BE2C (cell line): ENCODE results near the gene ADCY9.

ENCODE experiments used
- DNase-seq: peaks from one replicate; pipeline ENCODE4 v3.0.0-alpha.2; 2020
- H3K27me3 ChIP-seq: fragments of 250-450 bp; sonication (Bioruptor Pico); 2 replicates; pipeline ENCODE4 v1.5.1; 2020; ENCODE audit warnings: mild to moderate bottlenecking
- H3K36me3 ChIP-seq: fragments of 250-450 bp; sonication (Bioruptor Pico); 2 replicates; pipeline ENCODE4 v1.5.1; 2020; ENCODE audit warnings: mild to moderate bottlenecking
- H3K4me1 ChIP-seq: fragments of 250-450 bp; sonication (Bioruptor Pico); 2 replicates; pipeline ENCODE4 v1.5.1; 2020
- H3K4me3 ChIP-seq: 2 replicates; pipeline ENCODE4 v1.5.1; 2011; ENCODE audit warnings: low read depth, low read length
- H3K9me3 ChIP-seq: fragments of 250-450 bp; sonication (Bioruptor Pico); 2 replicates; pipeline ENCODE4 v1.5.1; 2020
- TF ChIP-seq, protein P1 (sequence below): IDR thresholded peaks from 2 replicates; pipeline ENCODE4 v1.5.1; 2012; ENCODE audit warnings: mild to moderate bottlenecking, low read depth, low read length

The ADCY9 gene

DNA sequence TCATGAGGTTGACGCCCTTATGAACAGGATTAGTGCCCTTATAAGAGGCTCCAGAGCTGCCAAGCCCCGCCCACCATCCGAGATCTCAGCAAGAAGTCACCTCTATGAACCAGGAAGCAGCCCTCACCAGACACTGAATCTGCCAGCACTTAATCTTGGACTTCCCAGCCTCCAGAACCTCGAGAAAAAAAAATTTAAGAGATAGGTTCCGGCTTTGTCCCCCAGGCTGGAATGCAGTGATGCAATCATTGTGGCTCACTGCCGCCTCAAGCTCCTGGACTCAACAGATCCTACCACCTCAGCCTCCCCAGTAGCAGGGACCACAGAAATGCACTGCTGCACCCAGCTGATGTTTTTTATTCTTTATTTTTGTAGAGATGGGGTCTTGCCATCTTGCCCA lies 22.5 kb upstream of the ADCY9 start:
- Histone ChIP-seq H3K27me3 (no peaks in the 10 kb centered on the region), H3K4me3 (no peak overlapping the region), H3K36me3 (no peaks in the 10 kb centered on the region), H3K4me1 (no peaks in the 10 kb centered on the region), H3K9me3 (no peaks in the 10 kb centered on the region; the same call in 1 of the 2 replicates)
- TF ChIP-seq, protein P1, sequence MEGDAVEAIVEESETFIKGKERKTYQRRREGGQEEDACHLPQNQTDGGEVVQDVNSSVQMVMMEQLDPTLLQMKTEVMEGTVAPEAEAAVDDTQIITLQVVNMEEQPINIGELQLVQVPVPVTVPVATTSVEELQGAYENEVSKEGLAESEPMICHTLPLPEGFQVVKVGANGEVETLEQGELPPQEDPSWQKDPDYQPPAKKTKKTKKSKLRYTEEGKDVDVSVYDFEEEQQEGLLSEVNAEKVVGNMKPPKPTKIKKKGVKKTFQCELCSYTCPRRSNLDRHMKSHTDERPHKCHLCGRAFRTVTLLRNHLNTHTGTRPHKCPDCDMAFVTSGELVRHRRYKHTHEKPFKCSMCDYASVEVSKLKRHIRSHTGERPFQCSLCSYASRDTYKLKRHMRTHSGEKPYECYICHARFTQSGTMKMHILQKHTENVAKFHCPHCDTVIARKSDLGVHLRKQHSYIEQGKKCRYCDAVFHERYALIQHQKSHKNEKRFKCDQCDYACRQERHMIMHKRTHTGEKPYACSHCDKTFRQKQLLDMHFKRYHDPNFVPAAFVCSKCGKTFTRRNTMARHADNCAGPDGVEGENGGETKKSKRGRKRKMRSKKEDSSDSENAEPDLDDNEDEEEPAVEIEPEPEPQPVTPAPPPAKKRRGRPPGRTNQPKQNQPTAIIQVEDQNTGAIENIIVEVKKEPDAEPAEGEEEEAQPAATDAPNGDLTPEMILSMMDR = no peak
- DNase-seq = no peak

DNA sequence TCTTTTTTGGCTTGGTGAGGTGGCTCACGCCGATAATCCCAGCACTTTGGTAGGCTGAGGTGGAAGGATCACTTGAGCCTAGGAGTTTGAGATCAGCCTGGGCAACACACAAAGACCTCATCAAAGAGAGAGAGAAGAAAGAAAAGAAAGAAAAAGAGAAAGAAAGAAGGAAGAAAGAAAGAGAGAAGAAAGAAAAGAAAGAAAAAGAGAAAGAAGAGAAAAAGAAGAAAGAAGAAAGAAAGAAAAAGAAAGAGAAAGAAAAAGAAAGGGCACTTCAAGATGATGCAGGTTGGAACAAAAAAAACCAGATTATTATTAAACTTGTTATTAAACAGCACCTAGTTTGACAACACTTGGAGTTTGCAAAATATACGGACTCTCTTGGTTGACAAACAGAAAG lies 21.2 kb upstream of the ADCY9 start:
- TF ChIP-seq, protein P1 = no peak
- no peak for DNase-seq
- no peaks in the 10 kb centered on the region for H3K4me1 ChIP-seq
- no peaks in the 10 kb centered on the region for H3K27me3 ChIP-seq
- no peaks in the 10 kb centered on the region for H3K36me3 ChIP-seq
- no peak overlapping the region for H3K4me3 ChIP-seq
- no peaks in the 10 kb centered on the region; the same call in 1 of the 2 replicates for H3K9me3 ChIP-seq

DNA sequence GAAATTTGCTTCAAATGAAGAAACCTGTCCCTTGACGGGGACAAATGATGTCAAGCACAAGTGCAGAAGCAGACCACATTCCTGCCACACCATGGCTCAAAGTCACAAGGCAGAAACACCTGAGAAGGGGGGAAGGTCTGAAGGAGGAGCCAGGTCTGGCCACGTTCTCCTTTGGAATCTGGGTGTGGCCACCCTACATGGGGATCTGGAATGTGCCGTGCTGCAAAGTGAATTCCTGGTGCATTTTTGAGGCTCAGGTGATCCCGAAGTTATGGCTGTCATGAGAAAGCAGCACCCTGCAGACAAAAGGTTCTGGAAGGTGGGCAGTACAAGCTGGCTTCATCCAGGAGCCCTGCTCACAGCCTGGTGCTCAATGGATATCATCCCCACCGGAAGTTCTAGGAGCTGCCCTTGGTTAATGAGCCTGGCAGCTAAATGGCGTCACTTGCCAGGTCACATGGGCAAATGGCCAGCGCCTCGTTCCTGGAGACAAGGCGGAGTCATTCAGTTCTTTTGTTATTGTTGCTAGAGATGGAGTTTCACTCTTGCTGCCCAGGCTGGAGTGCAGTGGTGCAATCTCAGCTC lies 20.1 kb upstream of the ADCY9 start:
- Histone ChIP-seq H3K4me1 (no peaks in the 10 kb centered on the region), H3K4me3 (no peak overlapping the region), H3K27me3 (no peaks in the 10 kb centered on the region), H3K36me3 (no peaks in the 10 kb centered on the region), H3K9me3 (no peaks in the 10 kb centered on the region; the same call in 1 of the 2 replicates)
- TF ChIP-seq, protein P1 = no peak
- DNase-seq = no peak

DNA sequence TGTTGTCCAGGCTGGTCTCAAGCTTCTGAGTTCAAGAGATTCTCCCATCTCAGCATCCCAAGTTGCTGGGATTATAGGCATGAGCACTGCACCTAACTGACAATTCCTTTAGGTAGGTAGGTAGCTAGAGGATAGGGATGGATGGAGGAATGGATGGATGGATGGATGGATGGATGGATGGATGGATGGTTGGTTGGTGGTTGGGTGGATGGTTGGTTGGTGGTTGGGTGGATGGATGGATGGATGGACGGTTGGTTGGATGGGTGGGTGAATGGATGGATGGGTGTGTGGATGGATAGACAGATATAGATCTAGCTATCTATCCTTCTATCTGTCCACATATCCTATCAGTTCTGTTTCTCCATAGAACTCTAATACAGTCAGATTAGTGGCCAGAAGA lies 19.3 kb upstream of the ADCY9 start:
- DNase-seq = no peak
- no peaks in the 10 kb centered on the region for H3K36me3 ChIP-seq
- H3K27me3 ChIP-seq = no peaks in the 10 kb centered on the region
- H3K4me3 ChIP-seq = no peak overlapping the region
- no peaks in the 10 kb centered on the region; the same call in 1 of the 2 replicates for H3K9me3 ChIP-seq
- TF ChIP-seq, protein P1 = no peak
- no peaks in the 10 kb centered on the region for H3K4me1 ChIP-seq

- Histone ChIP-seq H3K4me1 (no peaks in the 10 kb centered on the region), H3K27me3 (no peaks in the 10 kb centered on the region), H3K36me3 (no peaks in the 10 kb centered on the region), H3K9me3 (no peaks in the 10 kb centered on the region), H3K4me3 (no peak overlapping the region)
- DNase-seq = no peak
- TF ChIP-seq, protein P1 = no peak
Measured at GRCh38 chr16:4133897-4134372, 17.7 kb upstream of the ADCY9 start.

DNA sequence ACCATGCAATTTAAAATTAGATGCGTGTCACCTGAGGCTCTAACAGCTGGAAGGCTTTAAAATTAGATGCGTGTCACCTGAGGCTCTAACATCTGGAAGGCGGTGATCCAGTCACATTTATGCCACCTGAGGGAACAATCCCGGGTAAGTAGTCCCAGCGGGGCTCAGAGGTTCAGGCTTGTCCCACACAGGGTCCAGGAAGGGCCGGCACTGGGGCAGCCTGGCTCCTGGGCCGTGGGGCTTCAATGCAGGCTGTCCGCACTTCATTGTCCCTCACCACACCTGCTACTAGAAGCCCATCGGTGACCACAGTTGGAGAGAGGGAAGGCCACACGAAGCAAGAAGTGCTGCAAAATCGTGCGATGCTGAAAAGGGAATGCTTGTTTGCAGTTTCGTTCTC lies 15.4 kb upstream of the ADCY9 start:
- H3K27me3 ChIP-seq = no peaks in the 10 kb centered on the region
- TF ChIP-seq, protein P1 = no peak
- no peaks in the 10 kb centered on the region for H3K9me3 ChIP-seq
- DNase-seq = no peak
- H3K4me1 ChIP-seq = no peaks in the 10 kb centered on the region
- no peaks in the 10 kb centered on the region for H3K36me3 ChIP-seq
- H3K4me3 ChIP-seq = no peak overlapping the region
